Esophagus squamous epithelium (tissue), 5 donors: Measurements from ENCODE around the gene HTR2A. TPM values are rescaled to one million over a fixed set of nuclear protein-coding genes. Genes with fewer than 3 reads are reported as not detected.
A peak's percentile ranks its signal among the peaks of the same experiment; 100 is the strongest.

Experiments
- DNase-seq: peaks from one replicate; lab custom pipeline; 2025; lab: John Stamatoyannopoulos, UW
- H3K27ac ChIP-seq, 4 donors: fragments of 200-600 bp; sonication (generic); one replicate each; pipeline ENCODE4 v1.5.1; 2016 to 2019; ENCODE audit warnings: mild to moderate bottlenecking in 1 of 4
- H3K27me3 ChIP-seq, 4 donors: fragments of 200-600 bp; sonication (generic); 1 replicate in 3 of 4; 2 replicates in 1 of 4; pipeline versions ENCODE4 v1.5.1 to v1.6.0; 2017 to 2021; ENCODE audit warnings: antibody characterized with exemption in 1 of 4
- H3K36me3 ChIP-seq, 3 donors: fragments of 200-600 bp; sonication (generic); one replicate each; pipeline ENCODE4 v1.5.1; 2016 to 2019
- H3K4me1 ChIP-seq, 3 donors: fragments of 200-600 bp; sonication (generic); one replicate each; pipeline ENCODE4 v1.5.1; 2017 to 2019
- H3K4me3 ChIP-seq, 4 donors: fragments of 200-600 bp; sonication (generic); 1 replicate in 3 of 4; 2 replicates in 1 of 4; pipeline ENCODE4 v1.5.1; 2016 to 2019; ENCODE audit warnings: mild to moderate bottlenecking in 2 of 4, moderate library complexity in 1 of 4
- H3K9me3 ChIP-seq, 3 donors: fragments of 200-600 bp; sonication (generic); one replicate each; pipeline ENCODE4 v1.5.1; 2016 to 2019
- CTCF ChIP-seq, 6 experiments: fragments of 450-650 bp in 4 of 6; fragments of 200-600 bp in 2 of 6; sonication (generic) in 2 of 6; IDR thresholded peaks; one replicate each; pipeline ENCODE4 v1.5.1; 2016 to 2019; ENCODE audit warnings: antibody characterized with exemption in 6 of 6, mild to moderate bottlenecking in 4 of 6, moderate library complexity in 4 of 6
- POLR2A ChIP-seq, 4 donors: fragments of 450-650 bp; IDR thresholded peaks; one replicate each; pipeline ENCODE4 v1.6.1; 2017; ENCODE audit warnings: antibody characterized with exemption in 4 of 4, mild to moderate bottlenecking in 4 of 4, moderate library complexity in 3 of 4
- WGBS, 2 donors: methylation state at CpG; one replicate each; pipeline ENCODE4 v1.1.5; 2018; 5-methylcytosine and 5-hydroxymethylcytosine counted together
- intact Hi-C: fragments of 100-400 bp; cut with DNase I; formaldehyde crosslinking; loops from one replicate; pipeline ENCODE4 v1.15.0; 2022
- total RNA-seq, 4 donors: library from RNA; depleted of rRNA; stranded (reverse); fragments of >200 nt; gene quantifications; one replicate each; pipeline ENCODE4 v1.1.0, GENCODE V29; 2016
- donor health status: DM: yes; HTN: yes; CAD: no.

The HTR2A gene
- total RNA-seq, 4 donors from 2014 or later: 0.03 to 0.19 TPM; not detected in 2

GRCh38 chr13:46894568-46894967, 2.3 kb downstream of the HTR2A start:
- Histone ChIP-seq H3K4me1 (peaks cover 0 to 24% (median 5%) of the 10 kb centered on the region in 3 donors), H3K36me3 (no peaks in the 10 kb centered on the region), H3K9me3 (no peaks in the 10 kb centered on the region), H3K27ac (peak overlapping the region in 3 of 4 donors; percentile 53 to 79 (median 79)), H3K4me3 (peak overlapping the region; percentile 28 to 73 (median 54)), H3K27me3 (peaks cover 0 to 32% (median 0%) of the 10 kb centered on the region in 4 donors)
- intact Hi-C loops: no loop called here
- TF ChIP-seq POLR2A (IDR thresholded peaks at IDR 0.05) (no peak), CTCF (IDR thresholded peaks at IDR 0.05) (no peak)
- DNase-seq: no peak

GRCh38 chr13:46893798-46894560, 2.9 kb downstream of the HTR2A start:
- intact Hi-C loops: no loop called here
- Histone ChIP-seq H3K27ac (peak overlapping the region in 3 of 4 donors; percentile 53 to 79 (median 79)), H3K4me1 (peaks cover 0 to 24% (median 5%) of the 10 kb centered on the region in 3 donors), H3K27me3 (peaks cover 0 to 32% (median 0%) of the 10 kb centered on the region in 4 donors), H3K9me3 (no peaks in the 10 kb centered on the region), H3K4me3 (peak overlapping the region; percentile 28 to 73 (median 54)), H3K36me3 (no peaks in the 10 kb centered on the region)
- 1 to 5% methylated on average over 12 to 21 of the region's 34 CpGs for WGBS, 2 donors
- TF ChIP-seq CTCF (IDR thresholded peaks at IDR 0.05) (peak; percentile 71 to 96 (median 78)), POLR2A (IDR thresholded peaks at IDR 0.05) (no peak)
- no peak for DNase-seq

- peak overlapping the region in 3 of 4 donors; percentile 53 to 73 (median 54) for H3K4me3 ChIP-seq
- peaks cover 0 to 32% (median 0%) of the 10 kb centered on the region in 4 donors for H3K27me3 ChIP-seq
- 24 to 32% methylated on average over 4 of the region's 4 CpGs for WGBS, 2 donors
- no peak for TF ChIP-seq CTCF (IDR thresholded peaks at IDR 0.05)
- TF ChIP-seq POLR2A (IDR thresholded peaks at IDR 0.05): no peak
- intact Hi-C loops: no loop called here
- no peak for DNase-seq
- peaks cover 0 to 24% (median 5%) of the 10 kb centered on the region in 3 donors for H3K4me1 ChIP-seq
- H3K36me3 ChIP-seq: no peaks in the 10 kb centered on the region
- H3K9me3 ChIP-seq: no peaks in the 10 kb centered on the region
- no peak overlapping the region for H3K27ac ChIP-seq
Observed at GRCh38 chr13:46893221-46893740, 3.6 kb downstream of the HTR2A start.

GRCh38 chr13:46885018-46885417, 11.8 kb downstream of the HTR2A start:
- intact Hi-C loops: no loop called here
- Histone ChIP-seq H3K4me3 (no peak overlapping the region), H3K27ac (no peak overlapping the region), H3K9me3 (no peaks in the 10 kb centered on the region), H3K4me1 (no peaks in the 10 kb centered on the region), H3K36me3 (no peaks in the 10 kb centered on the region), H3K27me3 (peaks cover 0 to 14% (median 0%) of the 10 kb centered on the region in 4 donors)
- no peak for DNase-seq
- TF ChIP-seq POLR2A (IDR thresholded peaks at IDR 0.05) (no peak), CTCF (IDR thresholded peaks at IDR 0.05) (no peak)
- WGBS, 2 donors: 88 to 90% methylated on average over 4 of the region's 4 CpGs

- Histone ChIP-seq H3K4me1 (no peaks in the 10 kb centered on the region), H3K27me3 (peaks cover 0 to 17% (median 0%) of the 10 kb centered on the region in 4 donors), H3K27ac (no peak overlapping the region), H3K4me3 (no peak overlapping the region), H3K36me3 (no peaks in the 10 kb centered on the region), H3K9me3 (no peaks in the 10 kb centered on the region)
- no peak for DNase-seq
- 89 to 90% methylated on average over 3 of the region's 3 CpGs for WGBS, 2 donors
- TF ChIP-seq POLR2A (IDR thresholded peaks at IDR 0.05) (no peak), CTCF (IDR thresholded peaks at IDR 0.05) (no peak)
- intact Hi-C loops: no loop called here
Observed at GRCh38 chr13:46884531-46884930, 12.3 kb downstream of the HTR2A start.
